ENCODE results near the gene COL26A1. TPM values are rescaled to one million over a fixed set of nuclear protein-coding genes. Genes with fewer than 3 reads are reported as not detected.
"Not testable (repeated sequence)": the region's sequence is repeated elsewhere in the genome, so short reads cannot be mapped to it uniquely, and the experiment has no call there.

COL26A1 gene
- polyA plus RNA-seq, 1 donor, result 1.5 TPM

DNA sequence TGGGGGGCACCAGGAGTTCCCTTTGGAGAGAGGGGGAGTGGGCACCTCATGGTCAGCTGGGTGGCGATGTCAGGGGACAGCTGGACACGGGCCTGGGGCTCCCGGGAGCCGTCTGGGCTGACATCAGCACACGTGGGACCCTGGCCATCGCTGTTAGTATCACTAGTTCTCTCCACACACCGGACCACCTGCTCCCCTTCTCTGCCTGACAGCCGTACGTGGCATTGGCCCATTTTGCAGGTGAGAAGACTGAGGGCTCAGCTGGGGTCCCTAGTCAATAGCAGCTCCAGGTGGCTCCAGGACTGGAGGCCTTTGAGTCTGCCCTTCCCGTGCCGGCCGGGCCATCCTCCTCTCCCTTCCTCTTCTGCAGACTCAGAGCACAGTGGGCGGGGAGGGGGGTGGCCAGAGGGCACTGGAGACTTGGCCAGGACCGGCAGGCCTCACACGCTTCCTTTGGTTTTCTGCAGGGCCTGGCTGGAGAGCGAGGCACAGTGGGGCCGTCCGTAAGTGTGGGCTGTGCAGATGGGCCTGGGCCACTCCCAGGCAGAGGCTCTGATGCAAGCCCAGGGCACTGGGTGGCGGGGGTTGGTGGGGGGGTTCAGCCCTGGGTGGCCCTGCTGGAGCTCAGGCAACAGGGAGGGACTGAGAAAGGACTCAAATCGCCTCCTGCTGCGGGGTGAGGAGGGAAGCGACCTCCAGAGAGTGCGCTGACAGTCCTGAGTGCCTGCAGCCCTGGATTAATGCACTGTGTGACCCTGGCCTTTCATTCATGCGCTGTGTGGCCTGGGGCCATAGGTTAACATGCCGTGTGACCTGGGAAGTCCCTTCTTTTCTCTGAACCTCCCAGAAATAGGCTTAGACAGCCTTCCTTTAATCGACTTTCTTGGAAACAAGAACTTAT lies 188.2 kb downstream of the COL26A1 start:
- DNase-seq (ENCODE audit: low read depth), result no peak

DNA sequence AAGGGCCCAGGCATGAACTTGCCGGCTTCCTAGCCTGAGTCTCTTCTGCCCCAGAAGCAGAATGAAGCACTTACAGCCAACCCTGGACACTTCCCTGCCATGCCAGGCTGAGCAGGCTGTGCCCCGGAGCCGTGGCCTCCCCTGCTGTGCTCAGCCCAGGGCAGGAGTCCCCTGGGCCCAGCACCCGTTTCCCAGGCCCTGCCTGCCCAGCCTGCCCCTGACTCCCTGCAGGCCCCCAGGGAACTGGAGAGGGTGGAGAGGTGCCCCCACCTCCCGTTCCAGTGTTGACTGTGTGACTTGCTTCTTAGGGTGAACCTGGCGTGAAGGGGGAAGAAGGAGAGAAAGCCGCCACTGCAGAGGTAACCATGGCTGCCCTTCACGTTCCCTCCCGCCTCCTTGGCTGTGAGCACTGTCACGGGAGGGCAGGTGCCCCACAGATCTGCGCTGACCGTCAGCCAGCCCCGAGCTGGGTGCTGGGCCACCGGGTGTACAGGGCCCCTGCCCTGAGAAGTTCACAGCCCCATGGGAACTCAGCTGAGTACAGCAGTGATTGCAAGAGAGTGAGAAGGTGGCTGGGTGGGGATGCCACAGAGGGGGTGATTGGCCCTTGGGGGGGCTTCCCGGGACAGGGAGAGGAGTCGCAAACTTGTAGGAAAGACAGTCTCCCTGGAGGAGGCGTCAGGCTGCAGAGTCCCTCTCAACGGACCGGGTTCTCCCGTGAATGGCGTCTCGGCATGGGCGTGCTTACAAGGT lies 190.5 kb downstream of the COL26A1 start:
- DNase-seq (ENCODE audit: low read depth), result no peak

DNA sequence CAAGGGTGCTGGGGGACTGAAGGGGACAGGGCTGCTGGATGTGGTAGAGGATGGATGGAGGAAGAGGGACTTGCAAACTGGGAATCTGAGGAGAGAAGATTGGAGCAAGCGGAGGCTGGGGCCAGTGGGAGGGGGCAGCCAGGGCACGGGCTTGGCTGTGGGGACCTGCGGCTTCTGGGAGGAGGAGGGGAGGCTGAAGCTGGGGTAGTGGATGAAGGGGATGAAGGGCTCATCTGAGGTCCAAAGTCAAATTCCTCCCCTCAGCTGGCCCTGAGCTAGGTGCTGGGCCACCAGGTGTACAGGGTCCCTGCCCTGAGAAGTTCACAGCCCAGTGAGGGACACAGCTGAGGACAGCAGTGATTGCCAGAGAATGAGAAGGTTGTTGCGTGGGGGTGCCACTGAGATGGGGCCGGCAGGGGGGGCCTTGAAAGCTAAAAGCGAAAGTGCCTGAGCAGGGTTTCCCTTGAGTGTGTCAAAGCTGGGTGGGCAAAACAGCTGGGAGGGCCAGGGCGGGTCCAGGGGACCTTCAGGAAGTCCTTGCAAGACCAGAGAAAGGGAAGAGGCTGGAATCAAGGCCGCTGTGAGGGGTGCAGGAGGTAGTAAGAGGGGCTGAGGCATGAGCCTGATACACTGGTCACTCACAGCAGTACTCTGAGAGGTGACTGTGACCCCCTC lies 191.2 kb downstream of the COL26A1 start:
- DNase-seq (ENCODE audit: low read depth), result no peak

DNA sequence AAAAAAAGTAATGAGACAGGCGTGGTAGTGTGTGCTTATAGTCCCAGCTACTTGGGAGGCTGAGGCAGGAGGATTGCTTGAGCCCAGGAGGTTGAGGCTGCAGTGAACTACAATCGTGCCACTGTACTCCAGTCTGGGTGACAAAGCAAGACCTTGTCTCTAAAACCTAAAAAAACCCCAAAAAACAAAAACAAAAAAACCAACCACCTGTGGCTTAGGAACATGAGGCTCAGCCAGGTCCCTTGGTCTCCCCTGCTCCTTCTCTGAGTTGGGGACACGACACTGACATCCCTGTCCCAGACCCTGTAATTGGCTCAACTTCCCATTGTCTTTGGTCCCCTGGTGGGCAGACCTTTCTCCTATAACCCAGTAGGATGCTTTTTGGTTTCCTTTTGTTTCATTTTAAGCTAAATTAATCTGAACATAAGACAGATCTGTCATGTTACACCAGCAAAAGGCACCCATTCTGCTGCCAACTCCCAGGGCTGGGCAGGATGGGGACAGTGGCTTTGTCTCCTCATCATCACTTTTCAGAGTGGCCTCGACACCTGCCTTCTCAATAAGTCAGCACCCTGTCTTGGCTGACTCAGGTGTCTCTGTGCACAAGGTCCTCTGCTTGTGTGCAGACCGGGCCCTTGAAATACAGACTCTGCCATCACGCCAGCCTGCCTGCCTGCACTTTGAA lies 192.1 kb downstream of the COL26A1 start:
- no peak for DNase-seq (ENCODE audit: low read depth)

DNA sequence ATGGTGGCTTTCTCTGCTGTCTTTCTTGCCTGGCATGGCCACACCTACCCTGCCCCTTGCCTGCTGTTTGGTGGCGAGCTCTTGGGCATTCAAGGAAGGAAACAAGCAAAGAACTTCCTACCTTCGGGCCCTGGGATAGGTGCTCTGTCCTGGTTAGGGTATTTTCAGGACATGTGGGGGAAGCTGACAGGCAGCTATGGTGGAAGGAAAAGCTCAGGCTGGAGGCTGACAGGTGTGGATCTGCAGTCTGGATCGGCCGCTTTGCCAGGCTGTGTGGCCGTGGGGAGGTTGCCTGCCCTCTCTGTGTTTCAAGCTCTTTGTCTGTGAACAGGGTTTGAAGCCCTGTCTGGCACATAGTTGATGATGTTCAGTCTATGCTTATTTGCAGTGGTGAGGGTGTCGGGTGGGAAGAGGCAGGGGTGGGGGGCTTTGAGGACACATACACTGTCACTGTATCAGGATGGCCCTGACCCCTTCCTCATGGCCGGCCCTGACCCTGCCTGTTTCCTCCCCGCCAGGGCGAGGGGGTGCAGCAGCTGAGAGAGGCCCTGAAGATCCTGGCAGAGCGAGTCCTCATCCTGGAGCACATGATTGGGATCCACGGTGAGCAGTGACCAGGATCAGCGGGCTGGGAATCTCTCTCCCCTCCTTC lies 192.7 kb downstream of the COL26A1 start:
- no peak for DNase-seq (ENCODE audit: low read depth)

DNA sequence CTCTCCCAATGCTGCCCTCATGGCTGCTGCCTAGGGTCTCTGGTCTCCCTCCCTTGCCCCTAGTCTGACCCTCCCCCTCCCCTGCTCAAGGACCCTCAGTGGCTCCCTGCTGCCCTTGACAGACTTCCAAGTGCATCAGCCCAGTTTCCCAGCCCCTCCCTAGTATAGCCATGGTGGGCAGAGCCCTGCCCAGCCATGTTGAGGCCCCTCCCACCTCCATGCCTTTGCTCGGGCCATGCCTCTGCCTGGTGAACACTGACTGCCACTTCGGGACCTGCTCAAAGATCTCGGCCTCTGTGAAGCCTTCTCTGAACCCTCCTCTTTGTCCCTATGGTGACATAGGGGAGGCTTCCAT lies 193.2 kb downstream of the COL26A1 start:
- no peak for DNase-seq (ENCODE audit: low read depth)

DNA sequence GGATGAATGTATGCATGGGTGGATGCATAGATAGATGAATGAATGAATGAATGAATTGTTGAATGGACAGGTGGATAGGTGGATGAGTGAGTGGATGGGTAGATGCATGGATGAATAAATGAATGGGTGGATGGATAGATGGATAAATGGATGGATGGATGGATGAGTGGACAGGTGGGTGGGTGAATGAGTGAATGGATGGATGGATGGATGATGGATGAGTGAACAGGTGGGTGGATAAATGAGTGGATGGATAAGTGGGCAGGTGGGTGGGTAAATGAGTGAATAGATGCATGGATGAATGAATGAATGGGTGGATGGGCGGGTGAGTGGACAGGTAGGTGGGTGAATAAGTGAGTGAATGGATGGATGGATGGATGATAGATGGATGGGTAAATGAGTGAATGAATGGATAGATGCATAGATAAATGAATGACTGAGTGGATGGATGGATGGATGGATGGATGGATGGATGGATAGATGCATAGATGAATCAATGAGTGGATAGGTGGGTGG lies 193.8 kb downstream of the COL26A1 start:
- no peak for DNase-seq (ENCODE audit: low read depth)

DNA sequence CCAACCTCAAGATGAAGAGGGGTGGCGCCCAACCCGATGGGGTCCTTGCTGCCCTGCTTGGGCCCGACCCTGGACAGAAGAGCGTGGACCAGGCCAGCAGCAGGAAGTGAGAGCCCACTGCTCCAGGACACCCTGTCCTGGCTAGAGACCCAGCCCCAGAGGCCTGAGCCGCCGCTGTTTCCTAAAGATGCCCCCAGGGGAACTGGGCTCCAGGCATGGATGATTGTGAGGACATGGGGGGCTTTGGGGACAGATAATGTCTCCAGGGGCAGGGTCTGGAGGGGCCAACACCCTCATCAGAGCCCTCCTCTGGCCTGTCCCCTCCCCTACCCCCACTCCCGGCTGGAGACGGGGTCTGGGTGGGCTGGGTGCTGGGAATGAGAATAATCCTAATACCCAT lies 194.7 kb downstream of the COL26A1 start:
- no peak for DNase-seq (ENCODE audit: low read depth)

DNA sequence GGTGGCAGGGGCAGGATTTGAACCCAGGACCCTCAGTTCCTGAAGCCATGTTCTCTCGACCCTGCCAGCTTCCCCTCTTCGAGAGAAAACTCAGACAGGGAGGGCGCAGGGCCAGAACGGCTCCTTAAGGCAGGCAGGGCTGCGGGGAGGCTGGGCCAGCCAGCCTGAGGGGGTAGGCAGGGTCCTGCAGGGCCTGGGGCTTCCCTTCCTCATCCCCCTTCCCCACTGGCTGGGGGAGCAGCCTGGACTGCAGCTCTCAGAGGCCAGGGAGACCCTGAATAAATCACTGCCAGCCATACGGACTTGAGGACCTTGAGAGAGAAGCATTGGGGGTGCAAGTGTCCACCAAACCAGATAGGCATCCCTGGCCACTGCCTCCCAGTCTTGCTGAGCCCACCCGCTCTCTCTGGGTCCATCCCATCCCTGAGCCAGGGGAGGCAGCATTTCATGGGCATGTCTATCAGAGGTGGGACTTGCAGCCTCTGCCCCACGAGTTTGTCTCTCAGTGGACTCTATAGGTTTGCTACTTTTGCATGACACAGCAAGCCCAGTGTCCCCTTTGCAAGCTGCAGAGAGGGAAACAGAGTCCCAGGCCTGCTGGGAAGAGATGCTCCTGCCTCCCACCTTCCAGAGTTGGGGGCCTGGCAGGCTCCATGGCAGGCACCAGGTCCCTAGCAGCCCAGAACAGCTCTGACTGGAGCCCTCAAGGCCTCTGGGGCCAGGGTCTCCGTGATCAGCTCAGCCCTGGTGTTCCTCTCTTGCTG lies 195.5 kb downstream of the COL26A1 start:
- no peak for DNase-seq (ENCODE audit: low read depth)

DNA sequence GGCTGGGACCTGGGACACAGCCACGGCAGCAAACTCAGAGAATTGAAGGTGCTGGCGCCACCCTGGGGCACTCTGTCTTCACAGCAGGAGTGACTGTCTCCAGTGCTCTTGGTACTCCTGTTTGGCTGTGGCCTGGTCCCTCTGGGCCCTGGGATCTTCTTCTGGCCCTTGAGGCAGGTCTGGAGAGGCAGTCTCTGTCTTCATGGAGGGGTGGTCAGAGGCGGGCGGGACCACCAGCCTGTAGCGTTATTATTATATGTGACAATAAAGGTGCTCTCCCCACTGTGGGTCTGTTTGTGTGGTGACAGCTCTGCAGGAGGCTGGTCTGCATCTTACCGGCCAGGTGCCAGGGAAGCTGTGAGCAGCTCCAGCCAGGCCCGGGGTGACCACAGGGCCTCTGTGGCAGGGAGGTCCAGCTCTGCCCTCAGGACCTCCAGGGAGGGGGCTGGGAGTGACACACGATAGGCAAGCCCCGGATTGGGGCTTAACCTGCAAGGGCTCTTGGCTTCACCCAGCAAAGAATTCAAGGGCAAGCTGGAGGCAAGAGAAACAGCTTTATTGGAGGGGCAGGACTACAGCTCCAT lies 196.2 kb downstream of the COL26A1 start:
- no peak for DNase-seq (ENCODE audit: low read depth)

DNA sequence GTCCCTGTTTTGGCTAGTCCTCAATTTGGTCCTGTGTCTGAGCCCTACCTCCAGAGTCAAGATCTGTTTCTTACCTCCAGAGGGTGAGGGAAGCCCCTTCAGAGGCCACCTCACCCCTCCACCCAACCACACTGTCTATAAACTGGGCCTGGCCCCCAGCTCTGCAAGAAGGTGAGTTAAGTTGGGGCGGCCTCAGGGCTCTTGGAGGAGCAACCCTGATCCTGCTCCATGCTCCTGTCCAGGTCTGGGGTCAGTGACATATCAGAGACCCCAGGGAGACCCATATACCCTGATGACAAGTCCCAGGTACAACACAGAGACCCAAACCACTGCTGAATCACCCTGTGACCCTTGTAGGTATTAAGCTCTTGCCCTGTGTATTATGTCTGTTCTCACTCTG lies 196.9 kb downstream of the COL26A1 start:
- no peak for DNase-seq (ENCODE audit: low read depth)

DNA sequence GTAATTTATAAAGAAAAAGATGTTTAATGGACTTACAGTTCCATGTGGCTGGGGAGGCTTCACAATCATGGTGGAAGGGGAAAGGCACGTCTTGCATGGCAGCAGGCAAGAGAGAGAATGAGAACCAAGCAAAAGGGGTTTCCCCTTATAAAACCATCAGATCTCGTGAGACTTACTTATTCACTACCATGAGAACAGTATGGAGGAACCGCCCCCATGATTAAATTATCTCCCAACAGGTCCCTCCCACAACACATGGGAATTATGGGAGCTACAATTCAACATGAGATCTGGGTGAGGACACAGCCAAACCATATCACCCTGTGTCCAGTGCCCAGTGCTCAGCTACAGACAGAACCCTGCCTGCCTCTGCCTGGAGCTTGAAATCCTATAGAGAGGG lies 197.3 kb downstream of the COL26A1 start:
- DNase-seq (ENCODE audit: low read depth), result not testable (repeated sequence)

DNA sequence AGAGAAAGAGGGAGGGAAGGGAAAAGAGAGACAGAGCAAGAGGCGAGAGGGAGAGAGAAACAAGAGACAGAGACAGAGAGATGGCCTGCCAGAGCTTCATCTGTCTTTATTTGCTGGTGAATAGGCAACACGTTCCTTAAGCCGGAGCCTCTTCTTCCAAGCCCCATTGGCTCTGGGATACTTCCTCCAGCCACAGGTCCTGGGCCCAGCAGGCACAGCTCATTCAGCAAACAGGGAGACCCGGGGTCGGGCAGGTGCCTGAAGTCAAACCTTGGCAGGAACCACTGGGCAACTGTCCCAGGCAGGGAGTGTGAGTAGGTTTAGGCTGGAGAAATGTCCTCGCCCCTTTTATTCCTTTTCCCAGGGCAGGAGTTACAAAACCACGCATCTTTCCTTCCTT lies 198.2 kb downstream of the COL26A1 start:
- DNase-seq (ENCODE audit: low read depth), result no peak

DNA sequence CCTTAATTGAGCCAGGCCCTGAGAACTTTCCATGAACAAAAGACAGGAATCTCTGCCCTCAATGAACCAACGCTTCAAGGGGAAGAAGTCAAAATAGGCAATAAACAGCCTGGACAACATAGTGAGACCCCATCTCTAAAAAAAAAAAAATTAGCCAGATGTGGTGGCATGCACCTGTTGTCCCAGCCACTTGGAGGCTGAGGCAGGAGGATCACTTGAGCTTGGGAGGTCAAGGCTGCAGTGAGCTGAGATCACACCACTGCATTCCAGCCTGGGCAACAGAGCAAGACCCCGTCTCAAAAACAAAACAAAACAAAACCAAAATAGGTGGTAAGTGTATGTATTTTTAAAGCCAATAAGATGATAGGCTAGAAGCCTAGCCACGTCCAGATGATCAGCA lies 198.6 kb downstream of the COL26A1 start:
- DNase-seq (ENCODE audit: low read depth), result not testable (repeated sequence)

DNA sequence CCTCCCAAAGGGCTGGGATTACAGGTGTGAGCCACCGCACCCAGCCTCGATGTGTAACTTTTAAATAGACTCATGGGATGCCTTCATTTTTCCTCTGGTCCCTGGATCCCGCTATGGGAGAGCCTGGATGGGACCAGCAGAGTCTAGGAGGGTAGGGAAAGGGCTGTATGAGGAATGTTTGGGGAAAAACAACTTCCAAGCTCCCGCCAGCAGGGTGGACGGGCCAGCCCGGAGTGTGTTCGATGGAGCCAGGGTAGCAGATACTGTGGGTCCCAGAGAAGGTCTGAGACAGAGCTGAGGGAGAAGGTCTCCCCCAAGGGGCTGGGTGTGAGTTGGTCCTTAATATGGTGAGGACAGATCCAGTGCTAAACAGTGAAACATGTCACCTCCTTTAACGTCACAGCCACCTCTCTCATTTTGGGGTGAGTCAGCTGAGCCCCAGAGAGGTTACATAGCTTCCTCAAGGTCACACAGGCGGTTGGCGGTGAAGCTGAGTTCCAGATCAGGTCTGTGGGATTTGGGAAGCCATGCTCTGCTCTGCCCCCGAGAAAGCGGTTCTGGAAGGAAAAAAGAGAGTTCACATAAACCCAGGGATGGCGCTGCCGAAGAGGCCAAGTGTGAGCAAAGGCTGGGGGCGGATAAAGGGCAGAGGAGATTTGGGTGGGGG lies 200.0 kb downstream of the COL26A1 start:
- no peak for DNase-seq (ENCODE audit: low read depth)

DNA sequence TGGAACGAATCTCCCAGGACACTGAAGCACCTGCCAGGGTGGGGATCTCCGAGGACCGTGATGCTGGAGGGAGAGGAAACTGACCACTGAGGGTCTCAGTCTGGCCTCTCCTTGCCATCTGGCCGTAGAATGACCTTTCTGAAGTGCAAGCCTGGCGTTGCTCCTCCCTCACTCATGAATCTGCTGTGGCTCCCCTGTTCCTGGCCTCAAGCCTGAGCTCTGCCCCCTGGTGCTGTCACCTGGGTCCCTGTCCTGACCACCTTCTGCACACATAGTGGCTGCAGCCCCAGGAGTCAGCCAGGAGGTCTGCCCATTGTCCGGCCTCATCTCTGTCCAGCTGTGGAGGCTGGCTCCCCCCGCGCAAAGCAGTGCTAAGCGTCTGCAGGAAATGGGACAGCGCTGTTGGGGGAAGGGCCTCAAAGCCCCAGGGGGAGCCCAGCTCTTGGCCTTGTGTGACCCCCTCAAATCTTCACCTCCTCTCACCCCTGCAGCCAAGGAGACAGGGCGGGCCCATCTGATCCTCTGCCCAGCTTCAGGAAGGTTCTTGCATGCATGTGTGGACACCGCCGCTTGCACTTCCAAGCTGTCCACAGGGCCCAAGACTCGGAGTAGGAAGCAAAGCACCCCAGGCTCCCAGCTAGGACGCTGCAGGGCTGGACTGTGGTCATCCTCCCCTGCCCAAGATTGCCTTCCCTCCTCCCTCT lies 200.7 kb downstream of the COL26A1 start:
- no peak for DNase-seq (ENCODE audit: low read depth)

DNA sequence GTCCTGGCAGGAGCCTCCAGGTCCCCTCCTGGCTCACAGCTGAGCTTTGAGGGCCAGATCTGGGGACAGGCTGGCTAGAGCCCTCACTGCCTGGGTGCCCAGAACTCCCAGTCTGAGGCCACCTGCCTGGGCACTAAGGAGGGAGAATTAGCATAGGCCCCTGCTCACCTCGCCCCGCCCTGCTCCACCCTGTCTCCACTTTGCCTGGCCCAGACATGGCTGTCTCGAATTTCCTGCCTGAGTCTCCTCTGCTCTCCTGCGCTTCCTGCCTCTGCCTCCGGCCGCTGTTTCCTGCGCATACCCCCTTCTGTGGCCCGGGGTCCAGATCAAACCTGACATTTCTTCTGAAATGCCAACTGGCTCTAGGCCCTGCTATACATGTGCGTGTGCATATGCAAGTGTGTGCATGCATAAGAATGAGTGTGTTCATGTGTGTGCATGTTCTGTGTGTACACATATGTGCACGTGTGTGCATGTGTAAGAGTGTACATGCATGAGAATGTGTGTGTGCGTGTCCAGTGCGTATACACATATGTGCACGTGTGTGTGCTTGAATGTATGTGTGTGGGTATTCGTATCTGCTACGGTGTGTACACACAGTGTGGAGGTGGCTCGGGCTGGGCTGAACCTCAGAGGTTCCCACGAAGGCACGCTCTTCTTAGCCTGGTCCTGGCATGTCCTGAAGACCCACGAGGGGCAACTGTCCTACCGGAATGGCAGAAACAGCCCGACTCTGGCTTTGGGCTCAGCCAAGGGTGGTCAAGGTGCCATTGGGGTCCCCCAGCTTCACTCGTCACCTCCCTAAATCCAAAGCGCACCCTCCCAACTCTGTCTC lies 201.5 kb downstream of the COL26A1 start:
- no peak for DNase-seq (ENCODE audit: low read depth)

DNA sequence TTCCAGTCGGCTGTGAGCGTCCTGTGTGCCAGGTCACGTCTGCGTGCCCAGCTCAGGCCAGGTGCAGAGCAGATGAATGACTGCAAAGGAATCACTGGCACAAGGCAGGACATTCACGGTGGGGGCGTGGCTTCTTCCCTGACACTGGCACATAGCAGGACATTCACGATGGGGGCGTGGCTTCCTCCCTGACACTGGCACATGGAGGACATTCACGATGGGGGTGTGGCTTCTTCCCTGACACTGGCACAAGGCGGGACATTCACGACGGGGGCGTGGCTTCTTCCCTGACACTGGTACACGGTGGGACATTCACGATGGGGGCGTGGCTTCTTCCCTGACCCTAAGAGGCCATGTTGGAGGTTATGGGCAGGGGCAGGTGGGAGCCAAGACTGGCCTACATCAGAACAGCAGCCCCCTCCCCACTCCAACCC lies 202.1 kb downstream of the COL26A1 start:
- DNase-seq (ENCODE audit: low read depth), result no peak

All from forelimb muscle (tissue), 1 donor.